ENCODE data around the gene XXYLT1.

XXYLT1 gene

GRCh38 chr3:195186041-195186709 lies 84.8 kb downstream of the XXYLT1 start:
- Histone ChIP-seq H3K9ac (no peak overlapping the region), H3K36me3 (ENCODE audit: insufficient read depth) (no peaks in the 10 kb centered on the region), H3K4me3 (IDR thresholded peaks at IDR 0.05; ENCODE audit: insufficient read depth, low read depth, low read length) (no peak overlapping the region), H3K27me3 (ENCODE audit: insufficient read depth, low read depth) (no peaks in the 10 kb centered on the region), H2AFZ (ENCODE audit: low read depth) (no peak overlapping the region), H3K4me1 (ENCODE audit: low read depth, poor library complexity, severe bottlenecking) (no peaks in the 10 kb centered on the region), H4K20me1 (ENCODE audit: insufficient read depth) (no peaks in the 10 kb centered on the region), H3K27ac (no peak overlapping the region), H3K79me2 (ENCODE audit: insufficient read depth, low read depth) (no peaks in the 10 kb centered on the region), H3K4me2 (no peak overlapping the region)
- no peak for TF ChIP-seq CTCF (conservative IDR thresholded peaks at IDR 0.05; ENCODE audit: low read depth, low read length)

GRCh38 chr3:195185583-195185982 lies 85.4 kb downstream of the XXYLT1 start:
- no peaks in the 10 kb centered on the region for H3K36me3 ChIP-seq (ENCODE audit: insufficient read depth)
- no peak overlapping the region for H3K27ac ChIP-seq
- no peaks in the 10 kb centered on the region for H4K20me1 ChIP-seq (ENCODE audit: insufficient read depth)
- H3K79me2 ChIP-seq (ENCODE audit: insufficient read depth, low read depth): no peaks in the 10 kb centered on the region
- no peak overlapping the region for H3K9ac ChIP-seq
- H3K4me3 ChIP-seq (IDR thresholded peaks at IDR 0.05; ENCODE audit: insufficient read depth, low read depth, low read length): no peak overlapping the region
- no peaks in the 10 kb centered on the region for H3K4me1 ChIP-seq (ENCODE audit: low read depth, poor library complexity, severe bottlenecking)
- H3K27me3 ChIP-seq (ENCODE audit: insufficient read depth, low read depth): no peaks in the 10 kb centered on the region
- H3K4me2 ChIP-seq: no peak overlapping the region
- H2AFZ ChIP-seq (ENCODE audit: low read depth): no peak overlapping the region
- no peak for TF ChIP-seq CTCF (conservative IDR thresholded peaks at IDR 0.05; ENCODE audit: low read depth, low read length)

GRCh38 chr3:195184716-195185421 lies 86.1 kb downstream of the XXYLT1 start:
- no peak overlapping the region for H3K4me3 ChIP-seq (IDR thresholded peaks at IDR 0.05; ENCODE audit: insufficient read depth, low read depth, low read length)
- no peak for TF ChIP-seq CTCF (conservative IDR thresholded peaks at IDR 0.05; ENCODE audit: low read depth, low read length)
- no peaks in the 10 kb centered on the region for H3K79me2 ChIP-seq (ENCODE audit: insufficient read depth, low read depth)
- H4K20me1 ChIP-seq (ENCODE audit: insufficient read depth): no peaks in the 10 kb centered on the region
- no peaks in the 10 kb centered on the region for H3K27me3 ChIP-seq (ENCODE audit: insufficient read depth, low read depth)
- H3K4me2 ChIP-seq: no peak overlapping the region
- no peak overlapping the region for H3K9ac ChIP-seq
- H3K4me1 ChIP-seq (ENCODE audit: low read depth, poor library complexity, severe bottlenecking): no peaks in the 10 kb centered on the region
- no peak overlapping the region for H2AFZ ChIP-seq (ENCODE audit: low read depth)
- no peak overlapping the region for H3K27ac ChIP-seq
- no peaks in the 10 kb centered on the region for H3K36me3 ChIP-seq (ENCODE audit: insufficient read depth)

DNA sequence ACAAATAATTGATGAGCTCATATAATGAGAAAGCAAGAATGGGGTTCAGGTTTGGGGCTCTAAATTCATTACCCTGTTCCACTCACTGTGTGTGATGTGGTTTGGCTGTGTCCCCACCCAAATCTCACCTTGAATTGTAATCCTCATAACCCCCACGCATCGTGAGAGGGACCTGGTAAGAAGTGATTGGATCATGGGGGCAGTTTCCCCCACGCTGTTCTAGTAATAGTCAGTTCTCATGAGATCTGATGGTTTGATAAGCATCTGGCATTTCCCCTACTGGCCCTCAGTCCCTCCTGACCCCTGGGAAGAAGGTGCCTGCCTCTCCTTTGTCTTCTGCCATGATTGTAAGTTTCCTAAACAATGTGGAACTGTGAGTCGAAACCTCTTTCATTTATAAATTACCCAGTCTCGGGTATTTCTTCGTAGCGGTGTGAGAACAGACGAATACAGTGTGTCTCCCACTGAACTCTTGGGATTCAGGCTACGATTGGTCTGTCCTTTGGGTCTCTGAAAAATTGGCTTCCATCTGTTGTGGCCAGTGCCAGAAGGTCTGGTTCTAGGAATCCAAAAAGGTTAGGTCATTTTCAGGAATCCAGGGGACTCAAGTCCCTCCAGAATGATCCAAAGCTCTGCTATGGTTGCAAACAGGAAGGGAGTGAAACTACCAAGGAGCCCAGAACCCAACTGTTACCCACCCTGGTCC lies 87.7 kb downstream of the XXYLT1 start:
- Histone ChIP-seq H3K9ac (no peak overlapping the region), H3K27ac (no peak overlapping the region), H3K4me2 (no peak overlapping the region)

More for the DNA sequence above, 87.7 kb downstream of the XXYLT1 start:
- Histone ChIP-seq H3K79me2 (ENCODE audit: insufficient read depth, low read depth) (no peaks in the 10 kb centered on the region), H2AFZ (ENCODE audit: low read depth) (no peak overlapping the region), H3K4me1 (ENCODE audit: low read depth, poor library complexity, severe bottlenecking) (no peaks in the 10 kb centered on the region), H3K27me3 (ENCODE audit: insufficient read depth, low read depth) (no peaks in the 10 kb centered on the region), H3K36me3 (ENCODE audit: insufficient read depth) (no peaks in the 10 kb centered on the region), H3K4me3 (IDR thresholded peaks at IDR 0.05; ENCODE audit: insufficient read depth, low read depth, low read length) (no peak overlapping the region), H4K20me1 (ENCODE audit: insufficient read depth) (no peaks in the 10 kb centered on the region)
- no peak for TF ChIP-seq CTCF (conservative IDR thresholded peaks at IDR 0.05; ENCODE audit: low read depth, low read length)
